ENCODE results near the gene TMEM82. TPM values are rescaled to one million over a fixed set of nuclear protein-coding genes. Genes with fewer than 3 reads are reported as not detected.
A peak's percentile ranks its signal among the peaks of the same experiment; 100 is the strongest.

TMEM82 gene
- total RNA-seq, 6 donors from 2014 or later, result not detected

- H3K27ac ChIP-seq, result peak overlapping the region; percentile 34 to 78 (median 72)
- H3K4me1 ChIP-seq, result peaks cover 31 to 43% (median 36%) of the 10 kb centered on the region in 4 donors
- no peaks in the 10 kb centered on the region for H3K27me3 ChIP-seq
- ATAC-seq (ENCODE audit: low FRiP score in 2 of 2) (peak; percentile 44 to 73), DNase-seq (peak in 1 of 2 donors; percentile 87)
- no peak overlapping the region for H3K4me3 ChIP-seq
- no peaks in the 10 kb centered on the region for H3K9me3 ChIP-seq
- H3K36me3 ChIP-seq, result peaks cover 11 to 67% (median 51%) of the 10 kb centered on the region in 4 donors
- TF ChIP-seq CTCF (IDR thresholded peaks at IDR 0.05), result no peak
- TF ChIP-seq POLR2AphosphoS5 (IDR thresholded peaks at IDR 0.05), result peak in 1 of 2 donors; percentile 24
- TF ChIP-seq POLR2A (IDR thresholded peaks at IDR 0.05), result peak in 1 of 4 donors; percentile 11
- TF ChIP-seq EP300 (IDR thresholded peaks at IDR 0.05), result no peak
- WGBS, 2 donors, result 75 to 76% methylated on average over 11 of the region's 11 CpGs
Measured at GRCh38 chr1:15717418-15718125, 24.7 kb upstream of the TMEM82 start.

GRCh38 chr1:15718199-15718601, 24.1 kb upstream of the TMEM82 start:
- TF ChIP-seq POLR2A (IDR thresholded peaks at IDR 0.05), result peak in 1 of 4 donors; percentile 9
- peak in 1 of 4 donors; percentile 18 for TF ChIP-seq EP300 (IDR thresholded peaks at IDR 0.05)
- peak in 1 of 2 donors; percentile 6 for TF ChIP-seq POLR2AphosphoS5 (IDR thresholded peaks at IDR 0.05)
- TF ChIP-seq CTCF (IDR thresholded peaks at IDR 0.05), result no peak
- Histone ChIP-seq H3K36me3 (peaks cover 11 to 73% (median 56%) of the 10 kb centered on the region in 4 donors), H3K27ac (peak overlapping the region; percentile 34 to 78 (median 72)), H3K4me1 (peaks cover 31 to 41% (median 36%) of the 10 kb centered on the region in 4 donors), H3K4me3 (no peak overlapping the region), H3K27me3 (no peaks in the 10 kb centered on the region), H3K9me3 (no peaks in the 10 kb centered on the region)
- ATAC-seq (ENCODE audit: low FRiP score in 2 of 2) (peak; percentile 10 to 12), DNase-seq (peak in 1 of 2 donors; percentile 66)
- 76 to 92% methylated on average over 5 to 8 of the region's 8 CpGs for WGBS, 2 donors

DNA sequence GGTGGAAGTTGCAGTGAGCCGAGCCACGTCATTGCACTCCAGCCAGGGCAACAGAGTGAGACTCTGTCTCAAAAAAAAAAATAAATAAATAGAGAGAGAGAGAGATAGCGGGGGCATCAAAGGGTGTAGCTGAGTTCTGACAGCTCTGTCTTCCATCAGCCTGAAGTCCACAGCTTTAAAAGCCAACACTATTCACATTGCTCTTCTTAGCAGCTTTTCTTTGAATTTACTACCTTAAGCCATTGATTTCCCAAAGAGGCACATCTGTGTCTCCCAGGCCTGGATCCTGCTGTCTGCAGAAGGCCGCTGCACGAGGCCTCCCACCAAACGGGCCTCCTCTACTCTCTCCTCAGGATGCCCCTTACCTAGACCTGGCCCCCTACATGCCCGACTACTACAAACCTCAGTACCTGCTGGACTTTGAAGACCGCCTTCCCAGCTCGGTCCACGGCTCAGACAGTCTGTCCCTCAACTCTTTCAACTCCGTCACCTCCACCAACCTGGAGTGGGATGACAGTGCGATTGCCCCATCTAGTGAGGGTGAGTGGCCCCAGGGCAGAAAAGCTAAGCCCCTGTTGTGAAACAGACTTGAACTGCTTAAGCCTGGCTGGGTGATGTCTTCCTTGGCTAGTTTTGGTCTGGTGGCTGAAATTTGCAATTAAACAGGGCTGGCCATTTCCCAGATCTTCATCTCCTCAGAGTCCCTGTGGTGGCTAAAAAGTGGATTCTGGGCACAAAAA, 22.7 kb upstream of the TMEM82 start:
- no peaks in the 10 kb centered on the region for H3K9me3 ChIP-seq

GRCh38 chr1:15720861-15721260, 21.4 kb upstream of the TMEM82 start:
- ATAC-seq (ENCODE audit: low FRiP score in 2 of 2), result no peak
- Histone ChIP-seq H3K4me1 (peaks cover 15 to 28% (median 18%) of the 10 kb centered on the region in 4 donors), H3K36me3 (peaks cover 11 to 91% (median 76%) of the 10 kb centered on the region in 4 donors), H3K27me3 (no peaks in the 10 kb centered on the region), H3K9me3 (no peaks in the 10 kb centered on the region), H3K4me3 (no peak overlapping the region), H3K27ac (no peak overlapping the region)
- WGBS, 2 donors, result 86 to 96% methylated on average over 3 of the region's 3 CpGs
- no peak for DNase-seq
- TF ChIP-seq POLR2AphosphoS5 (IDR thresholded peaks at IDR 0.05) (no peak), CTCF (IDR thresholded peaks at IDR 0.05) (no peak), POLR2A (IDR thresholded peaks at IDR 0.05) (no peak), EP300 (IDR thresholded peaks at IDR 0.05) (no peak)

More for the DNA sequence above, 22.7 kb upstream of the TMEM82 start:
- peaks cover 25 to 34% (median 29%) of the 10 kb centered on the region in 4 donors for H3K4me1 ChIP-seq
- H3K27me3 ChIP-seq, result no peaks in the 10 kb centered on the region
- peaks cover 11 to 81% (median 65%) of the 10 kb centered on the region in 4 donors for H3K36me3 ChIP-seq
- peak overlapping the region in 1 of 4 donors; percentile 5 for H3K27ac ChIP-seq
- 92 to 94% methylated on average over 12 of the region's 12 CpGs for WGBS, 2 donors
- no peak overlapping the region for H3K4me3 ChIP-seq
- TF ChIP-seq CTCF (IDR thresholded peaks at IDR 0.05) (no peak), POLR2AphosphoS5 (IDR thresholded peaks at IDR 0.05) (no peak), POLR2A (IDR thresholded peaks at IDR 0.05) (no peak), EP300 (IDR thresholded peaks at IDR 0.05) (no peak)
- DNase-seq (no peak), ATAC-seq (ENCODE audit: low FRiP score in 2 of 2) (no peak)
